Fibroblast of mammary gland (primary cell): ENCODE measurements around the gene WDFY3.

Experiments
- DNase-seq: peaks from one replicate; pipeline ENCODE4 v3.0.0-alpha.2; 2010; ENCODE audit warnings: low read depth
- H3K4me3 ChIP-seq: 2 replicates; pipeline ENCODE4 v1.5.1; 2011; ENCODE audit warnings: low read depth, mild to moderate bottlenecking, low read length, moderate library complexity; ENCODE audit not compliant: control insufficient read depth
- TF ChIP-seq, protein P1 (sequence below): conservative IDR thresholded peaks from 2 replicates; pipeline ENCODE4 v1.5.1; 2011; ENCODE audit warnings: low read depth, low read length, inconsistent platforms; ENCODE audit not compliant: control insufficient read depth, insufficient read depth

The WDFY3 gene

DNA sequence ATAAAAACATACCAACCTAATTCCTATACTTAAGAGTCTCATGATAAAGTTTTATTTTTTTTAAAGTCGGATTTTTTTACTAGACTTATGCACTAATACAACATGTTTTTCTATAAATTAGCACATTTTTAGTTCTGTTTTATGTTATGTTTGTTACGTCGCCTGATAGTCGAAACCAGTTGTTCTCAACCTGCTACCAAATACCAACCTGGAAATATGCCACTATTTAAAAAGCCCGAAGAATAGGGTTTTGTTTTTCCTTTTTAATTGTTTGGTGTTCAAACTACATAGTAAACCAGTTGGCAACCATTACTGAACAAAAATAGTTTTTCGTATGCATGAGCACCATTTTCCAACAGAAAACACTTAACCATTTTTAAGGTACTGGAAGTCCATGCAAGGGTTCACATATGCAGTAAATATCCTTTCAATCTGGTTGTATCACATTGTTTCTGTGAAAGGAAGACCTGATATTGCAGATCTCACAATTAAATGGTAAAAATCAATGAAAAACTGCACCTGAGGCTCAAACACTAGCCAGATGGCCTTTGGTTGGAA, 1.4 kb downstream of the WDFY3 start:
- TF ChIP-seq, protein P1, sequence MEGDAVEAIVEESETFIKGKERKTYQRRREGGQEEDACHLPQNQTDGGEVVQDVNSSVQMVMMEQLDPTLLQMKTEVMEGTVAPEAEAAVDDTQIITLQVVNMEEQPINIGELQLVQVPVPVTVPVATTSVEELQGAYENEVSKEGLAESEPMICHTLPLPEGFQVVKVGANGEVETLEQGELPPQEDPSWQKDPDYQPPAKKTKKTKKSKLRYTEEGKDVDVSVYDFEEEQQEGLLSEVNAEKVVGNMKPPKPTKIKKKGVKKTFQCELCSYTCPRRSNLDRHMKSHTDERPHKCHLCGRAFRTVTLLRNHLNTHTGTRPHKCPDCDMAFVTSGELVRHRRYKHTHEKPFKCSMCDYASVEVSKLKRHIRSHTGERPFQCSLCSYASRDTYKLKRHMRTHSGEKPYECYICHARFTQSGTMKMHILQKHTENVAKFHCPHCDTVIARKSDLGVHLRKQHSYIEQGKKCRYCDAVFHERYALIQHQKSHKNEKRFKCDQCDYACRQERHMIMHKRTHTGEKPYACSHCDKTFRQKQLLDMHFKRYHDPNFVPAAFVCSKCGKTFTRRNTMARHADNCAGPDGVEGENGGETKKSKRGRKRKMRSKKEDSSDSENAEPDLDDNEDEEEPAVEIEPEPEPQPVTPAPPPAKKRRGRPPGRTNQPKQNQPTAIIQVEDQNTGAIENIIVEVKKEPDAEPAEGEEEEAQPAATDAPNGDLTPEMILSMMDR, result no peak
- no peak for DNase-seq
- H3K4me3 ChIP-seq, result peak overlapping the region; percentile 64

DNA sequence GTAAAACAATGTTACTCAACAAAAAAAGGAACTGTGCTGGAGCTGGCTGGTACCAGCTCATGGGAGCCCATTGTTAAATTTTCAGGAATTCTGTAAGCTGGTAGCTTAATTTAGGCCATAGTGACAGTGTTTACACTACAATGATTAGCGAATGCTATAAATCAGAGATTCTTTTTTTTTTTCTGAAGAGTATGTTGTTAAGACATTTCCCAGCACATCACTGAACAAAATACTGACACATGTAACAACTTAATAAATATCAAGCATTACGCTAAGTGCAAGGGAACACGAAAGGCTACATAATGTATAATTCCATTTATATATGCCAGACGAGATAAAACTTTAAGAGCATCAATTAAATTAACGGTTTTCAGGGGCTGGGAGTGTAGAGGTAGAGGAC, 4.4 kb downstream of the WDFY3 start:
- no peak overlapping the region for H3K4me3 ChIP-seq
- no peak for DNase-seq
- TF ChIP-seq, protein P1, result no peak

DNA sequence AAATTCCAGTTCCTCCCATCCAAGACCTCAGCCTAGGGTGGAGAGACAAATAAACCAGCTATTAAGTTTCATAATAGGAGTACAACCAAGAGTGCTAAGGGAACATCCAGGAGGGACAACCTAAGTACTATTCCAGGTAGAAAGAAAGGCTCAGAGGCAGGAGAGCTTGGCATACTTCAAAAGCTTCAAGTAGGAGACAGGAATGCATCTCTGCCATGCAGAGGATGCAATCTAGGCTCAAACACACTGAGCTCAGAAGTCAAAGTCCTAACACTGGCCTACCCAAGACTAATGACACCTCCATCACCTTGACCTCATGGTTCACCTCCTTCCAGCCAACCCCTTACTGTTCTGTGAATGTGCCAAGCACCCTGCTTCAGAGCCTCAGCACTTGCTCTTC, 8.1 kb downstream of the WDFY3 start:
- no peak for DNase-seq
- TF ChIP-seq, protein P1, result no peak

DNA sequence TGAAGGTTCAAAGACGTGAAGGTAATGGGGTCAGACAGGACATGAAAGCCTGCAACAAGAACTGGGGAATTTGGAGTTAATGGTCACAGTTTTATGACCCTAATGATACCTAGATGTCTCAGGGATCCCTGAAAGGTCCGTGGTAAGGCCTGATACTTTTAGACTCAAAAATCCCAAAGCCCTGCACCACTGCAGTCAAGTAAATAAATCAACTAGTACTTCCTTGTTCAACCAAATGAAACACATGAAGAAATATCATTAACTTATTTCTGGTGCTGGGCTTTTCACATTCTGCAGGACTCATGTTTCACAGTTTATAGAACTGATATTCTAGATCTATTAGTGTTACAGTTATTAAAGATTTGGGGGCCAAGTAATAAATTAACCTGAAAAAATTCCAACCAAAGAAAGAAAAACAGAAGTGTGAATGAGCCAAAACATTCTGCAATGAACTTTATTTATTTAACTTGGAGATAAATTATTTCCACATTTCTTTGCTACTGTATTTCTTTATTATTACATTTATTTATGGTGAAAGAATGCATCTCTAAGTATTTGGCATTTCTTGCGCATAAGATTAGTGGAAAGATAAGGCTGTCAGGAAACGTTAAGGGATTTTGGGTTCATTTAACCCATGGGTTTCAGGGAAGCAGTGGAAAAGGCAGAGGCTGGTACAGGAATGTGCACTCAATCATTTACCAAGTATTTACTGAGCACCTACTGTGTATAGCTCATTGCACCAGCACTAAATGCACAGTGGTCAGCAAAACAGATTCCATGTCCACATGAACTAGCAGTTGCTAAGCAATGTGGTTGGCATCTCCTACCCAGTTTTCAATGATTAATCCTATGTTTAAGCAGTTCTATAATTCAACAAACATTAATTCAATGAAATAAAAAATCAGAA, 8.7 kb downstream of the WDFY3 start:
- TF ChIP-seq, protein P1, result no peak
- H3K4me3 ChIP-seq, result no peak overlapping the region
- no peak for DNase-seq

More for the DNA sequence above, 8.1 kb downstream of the WDFY3 start:
- H3K4me3 ChIP-seq, result no peak overlapping the region

DNA sequence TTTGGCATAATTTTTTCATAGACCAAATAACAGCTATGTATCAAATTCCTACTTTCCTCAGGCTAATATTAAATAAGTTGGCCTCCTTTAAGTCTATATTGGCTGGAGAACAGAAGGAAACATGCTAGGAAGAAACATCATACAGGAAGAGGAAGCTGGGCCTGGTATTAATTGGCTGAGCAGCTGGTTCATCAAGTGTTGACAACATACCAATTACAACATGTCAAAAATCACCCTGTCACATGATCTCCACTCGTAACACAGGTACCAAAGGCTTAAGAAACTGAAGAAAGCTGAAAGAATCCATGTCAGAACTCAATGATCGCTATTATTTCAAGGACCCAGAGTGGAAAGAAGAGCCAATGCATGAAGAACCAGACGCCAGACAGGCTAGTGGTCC, 10.5 kb downstream of the WDFY3 start:
- DNase-seq, result no peak
- TF ChIP-seq, protein P1, result no peak
- no peak overlapping the region for H3K4me3 ChIP-seq

DNA sequence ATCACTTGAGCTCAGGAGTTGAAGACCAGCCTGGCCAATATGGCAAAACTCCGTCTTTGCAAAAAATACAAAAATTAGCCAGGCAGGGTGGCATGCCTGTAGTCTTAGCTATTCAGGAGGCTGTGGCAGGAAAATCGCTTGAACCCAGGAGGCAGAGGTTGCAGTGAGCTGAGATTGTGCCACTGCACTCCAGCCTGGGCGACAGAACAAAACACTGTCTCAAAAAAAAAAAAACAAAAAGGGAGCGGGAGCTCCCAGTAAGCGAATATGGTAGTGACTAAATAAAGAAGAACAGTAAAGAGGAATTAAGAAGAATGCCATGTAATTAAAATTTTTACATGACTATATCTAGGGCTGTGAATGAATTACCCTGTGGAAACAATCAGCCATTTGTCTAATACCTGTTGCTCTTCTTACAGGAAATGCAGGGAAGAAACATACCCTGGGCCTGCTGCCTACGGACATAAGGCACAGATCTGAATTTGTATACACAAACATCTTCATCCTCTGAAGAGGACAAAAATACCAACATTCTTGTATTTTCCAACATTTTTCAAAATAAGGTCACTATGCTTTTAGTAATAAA, 11.4 kb downstream of the WDFY3 start:
- no peak overlapping the region for H3K4me3 ChIP-seq
- no peak for DNase-seq
- TF ChIP-seq, protein P1, result no peak
